Measurements from ENCODE around the gene PLB1.
"Not testable (repeated sequence)": the region's sequence is repeated elsewhere in the genome, so short reads cannot be mapped to it uniquely, and the experiment has no call there.

Gene PLB1

DNA sequence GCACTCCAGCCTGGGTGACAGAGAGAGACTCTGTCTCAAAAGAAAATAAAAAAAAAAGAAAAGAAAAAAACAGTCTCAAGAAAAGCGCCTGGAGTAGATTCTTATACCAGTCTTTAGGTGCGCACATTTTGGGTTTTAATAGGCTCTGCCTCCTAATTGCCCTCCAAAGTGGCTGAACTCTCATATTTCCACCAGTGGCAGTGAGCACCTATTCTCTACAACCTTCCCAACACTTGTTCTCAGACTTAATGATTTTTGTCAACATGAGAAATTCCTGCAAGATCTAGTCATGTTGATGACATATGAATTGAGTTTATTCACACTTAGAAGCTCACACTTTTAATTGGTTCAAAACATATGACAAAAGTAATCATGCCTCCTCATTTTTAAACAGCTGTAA lies 39.0 kb downstream of the PLB1 start:
- DNase-seq, result no peak

DNA sequence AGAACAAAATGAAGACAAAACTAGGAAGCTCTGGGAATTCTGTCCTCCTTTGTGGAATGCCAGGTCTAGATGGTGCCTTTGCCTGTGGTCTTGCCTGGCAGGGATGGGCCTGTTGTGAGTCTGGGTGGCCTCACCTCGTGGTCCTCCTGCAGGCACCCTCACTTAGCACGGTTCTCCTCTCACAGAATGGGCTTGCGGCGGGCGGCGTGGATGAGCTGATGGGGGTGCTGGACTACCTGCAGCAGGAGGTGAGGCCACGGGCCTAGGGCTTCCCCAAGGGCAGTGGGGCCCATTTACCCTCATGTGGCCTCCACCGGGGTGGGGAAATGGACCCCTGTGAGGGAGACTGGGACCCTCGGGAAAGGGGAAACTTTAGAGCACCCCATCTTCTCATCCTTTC lies 42.3 kb downstream of the PLB1 start:
- DNase-seq, result no peak

DNA sequence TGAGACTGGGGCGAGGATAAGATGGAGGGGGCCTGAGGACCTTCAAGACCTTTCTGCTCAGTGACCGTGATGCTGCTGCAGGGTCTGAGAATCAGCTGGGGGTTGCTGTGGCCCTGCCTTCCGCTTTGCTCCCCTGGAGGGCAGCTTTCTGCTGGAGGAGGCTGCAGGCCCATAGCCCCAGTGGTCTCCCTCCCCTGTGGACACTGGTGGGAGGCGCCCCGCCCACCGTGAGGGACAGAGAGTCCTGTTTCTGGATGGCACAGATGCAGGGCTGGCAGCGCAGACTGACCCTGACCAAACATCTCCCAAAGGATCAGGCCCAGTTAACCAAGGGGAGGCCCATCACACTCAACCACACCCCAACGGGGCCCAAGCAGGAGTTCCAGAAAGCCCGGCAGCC lies 42.8 kb downstream of the PLB1 start:
- DNase-seq, result no peak

DNA sequence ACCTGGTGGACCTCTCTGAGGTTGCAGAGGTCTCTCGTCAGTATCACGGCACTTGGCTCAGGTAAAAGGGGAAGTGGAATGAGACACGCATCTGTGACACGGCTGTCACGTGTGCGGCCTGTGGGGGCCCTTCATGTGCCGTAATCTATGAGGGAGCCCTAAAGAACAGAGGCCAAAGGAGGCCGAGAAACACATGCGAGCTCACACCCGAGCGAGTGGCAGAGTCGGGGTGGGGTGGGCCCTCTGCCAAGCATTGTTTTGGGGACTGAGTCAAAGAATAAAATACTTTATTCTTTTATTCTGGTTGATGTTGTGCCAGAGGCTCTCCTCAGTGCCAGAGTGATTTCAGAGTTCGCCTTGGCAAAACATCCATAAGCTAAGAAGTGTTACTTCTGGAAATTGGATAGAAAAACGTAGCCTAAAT lies 43.3 kb downstream of the PLB1 start:
- DNase-seq, result no peak

DNA sequence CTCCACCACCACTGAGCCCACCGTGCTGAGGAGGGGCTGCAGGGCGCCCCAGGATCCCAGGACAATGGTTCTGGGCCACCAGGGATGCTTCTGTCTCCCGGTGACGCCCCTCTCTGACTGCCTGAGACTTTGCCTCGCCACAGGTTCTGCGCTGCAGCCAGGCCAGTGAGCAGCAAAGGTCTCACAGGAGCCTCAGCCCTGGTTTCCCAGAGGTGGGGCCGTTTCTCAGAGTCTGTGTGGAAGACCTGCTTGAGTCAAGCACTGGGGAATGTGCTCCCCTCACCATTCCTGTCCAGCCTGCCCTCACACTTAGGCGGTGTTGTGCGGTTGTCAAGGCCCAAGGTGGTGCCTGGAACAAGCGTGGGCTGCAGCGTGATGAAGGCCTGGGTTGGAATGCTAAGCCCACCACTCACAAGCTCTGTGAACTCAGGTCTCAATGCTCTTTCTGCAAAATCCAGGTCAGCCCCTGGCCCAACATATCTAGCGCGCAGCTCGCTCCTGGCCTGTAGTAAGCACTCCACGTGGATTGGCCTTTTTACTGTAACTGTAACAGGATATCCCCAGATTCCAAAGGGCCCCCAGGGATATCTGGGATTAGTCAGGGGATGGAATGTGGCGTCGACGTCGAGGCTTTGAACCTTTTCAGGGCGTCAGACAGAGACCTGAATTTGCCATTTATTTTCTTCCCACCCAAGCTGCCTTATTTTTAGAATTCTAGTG lies 47.6 kb downstream of the PLB1 start:
- no peak for DNase-seq

DNA sequence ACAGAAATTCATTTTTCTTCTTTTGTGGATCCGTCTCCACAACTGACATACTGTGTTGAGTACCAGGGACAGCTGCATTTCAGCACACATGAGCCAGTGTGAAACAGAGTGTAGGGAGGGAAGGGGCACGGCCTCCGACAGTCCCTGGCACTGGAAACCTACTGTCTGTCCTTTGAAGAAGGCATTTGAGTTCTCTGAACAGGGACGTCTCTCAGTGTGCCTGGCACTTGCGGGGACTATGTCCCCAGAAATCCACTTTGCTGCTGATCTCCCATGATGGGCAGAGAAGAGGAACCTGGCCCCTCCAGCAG lies 48.1 kb downstream of the PLB1 start:
- no peak for DNase-seq

DNA sequence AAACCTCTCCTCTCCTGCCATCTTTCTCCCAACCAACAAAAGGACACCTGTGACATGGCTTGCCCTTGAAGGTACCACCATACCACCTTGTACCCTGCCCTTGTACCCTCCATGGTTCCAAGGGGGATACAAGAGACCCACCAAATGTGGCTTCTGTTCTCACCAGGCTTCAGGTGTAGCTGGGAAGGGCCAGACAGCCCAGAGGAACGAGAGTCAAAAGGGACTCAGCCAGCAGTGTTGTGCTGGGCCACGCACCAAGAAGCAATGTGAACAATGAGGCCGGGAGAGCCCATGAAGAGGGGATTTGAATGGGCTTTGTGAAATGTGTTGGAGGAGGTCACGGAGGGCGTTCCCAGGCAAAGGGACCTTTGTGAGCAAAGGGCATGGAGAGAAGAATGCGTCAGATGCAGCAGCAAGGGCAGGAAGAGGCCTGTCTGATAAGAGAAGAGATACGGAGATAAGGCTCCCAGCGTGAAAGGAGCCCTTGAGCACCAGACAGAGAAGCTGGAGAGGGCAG lies 48.6 kb downstream of the PLB1 start:
- no peak for DNase-seq

DNA sequence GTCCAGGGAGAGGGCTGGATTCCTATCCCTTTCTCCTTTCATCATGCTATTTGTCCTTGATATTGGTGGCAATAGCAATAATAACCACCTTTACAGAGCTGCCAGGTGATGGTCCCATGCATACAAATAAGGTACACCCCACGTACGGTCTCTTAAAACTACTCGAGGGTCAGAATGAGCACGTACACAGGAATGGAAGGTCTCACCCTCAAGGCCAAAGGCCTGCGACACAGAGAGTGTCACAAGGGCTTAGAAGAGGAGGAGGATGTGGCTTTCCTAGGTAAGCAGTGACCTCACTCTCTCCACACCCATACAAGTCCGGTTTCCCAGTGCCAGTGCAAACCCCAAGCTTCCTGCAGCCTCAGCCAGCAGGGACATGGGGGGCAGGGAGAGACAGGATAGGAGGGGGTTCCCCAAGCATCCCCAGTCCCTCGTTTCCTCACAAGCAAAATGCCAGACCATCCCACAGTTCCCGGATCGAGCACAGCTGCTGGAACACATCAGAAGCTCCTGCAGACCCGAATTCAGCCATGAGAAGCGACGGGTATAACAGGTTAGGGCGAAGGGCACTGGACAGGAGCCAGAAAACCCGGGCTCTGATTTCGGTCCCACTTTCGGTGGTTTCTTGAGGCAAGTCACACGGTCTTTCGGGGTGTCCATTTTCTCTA lies 49.2 kb downstream of the PLB1 start:
- DNase-seq, result no peak

DNA sequence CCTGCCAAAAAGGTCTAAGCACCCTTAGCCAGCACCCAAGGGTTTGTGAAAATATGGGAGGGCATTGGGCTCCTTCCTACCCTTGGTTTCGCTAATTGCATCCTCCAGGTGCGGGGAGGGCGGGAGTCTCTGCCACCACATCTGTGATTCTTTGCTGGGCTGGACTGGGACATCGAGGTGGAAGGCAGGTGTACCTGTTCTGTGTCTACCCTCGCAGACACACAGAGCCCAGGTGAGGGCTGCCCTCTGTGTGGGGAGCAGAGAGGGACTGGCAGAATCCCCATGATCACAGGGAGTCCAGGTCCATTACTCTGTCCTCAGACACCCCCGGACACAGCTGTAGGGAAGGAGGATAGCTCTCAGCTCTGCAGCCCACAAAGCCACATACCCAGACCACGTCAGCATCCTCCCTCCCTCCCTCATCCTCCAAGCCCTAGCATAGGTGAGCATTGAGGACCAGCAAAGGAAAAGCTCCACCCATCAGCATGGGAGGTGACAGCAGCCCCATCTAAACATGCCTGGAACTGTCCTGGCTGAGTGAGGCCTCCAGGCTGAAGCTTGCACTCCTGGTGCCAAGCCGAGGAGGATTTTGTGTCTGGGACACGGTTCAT lies 49.8 kb downstream of the PLB1 start:
- no peak for DNase-seq

DNA sequence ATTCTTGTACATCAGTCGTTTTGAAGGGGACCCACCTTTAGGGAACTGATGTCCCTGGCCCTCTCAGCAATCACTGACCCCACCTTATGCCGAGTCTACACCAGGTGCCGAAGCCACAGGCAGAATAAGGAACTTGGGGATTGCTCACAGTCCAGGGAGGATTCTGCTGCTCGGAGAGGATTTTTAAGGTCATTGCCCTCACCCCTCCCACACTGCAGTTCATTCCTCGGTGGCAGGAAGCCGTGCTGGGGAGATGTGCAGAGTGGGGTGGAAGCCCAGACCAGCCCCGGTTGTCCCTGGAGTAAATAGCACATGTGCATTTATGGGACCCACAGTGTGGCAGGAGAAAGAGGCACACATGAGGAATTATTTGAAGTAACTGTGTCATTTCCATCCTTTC lies 50.4 kb downstream of the PLB1 start:
- DNase-seq, result no peak

DNA sequence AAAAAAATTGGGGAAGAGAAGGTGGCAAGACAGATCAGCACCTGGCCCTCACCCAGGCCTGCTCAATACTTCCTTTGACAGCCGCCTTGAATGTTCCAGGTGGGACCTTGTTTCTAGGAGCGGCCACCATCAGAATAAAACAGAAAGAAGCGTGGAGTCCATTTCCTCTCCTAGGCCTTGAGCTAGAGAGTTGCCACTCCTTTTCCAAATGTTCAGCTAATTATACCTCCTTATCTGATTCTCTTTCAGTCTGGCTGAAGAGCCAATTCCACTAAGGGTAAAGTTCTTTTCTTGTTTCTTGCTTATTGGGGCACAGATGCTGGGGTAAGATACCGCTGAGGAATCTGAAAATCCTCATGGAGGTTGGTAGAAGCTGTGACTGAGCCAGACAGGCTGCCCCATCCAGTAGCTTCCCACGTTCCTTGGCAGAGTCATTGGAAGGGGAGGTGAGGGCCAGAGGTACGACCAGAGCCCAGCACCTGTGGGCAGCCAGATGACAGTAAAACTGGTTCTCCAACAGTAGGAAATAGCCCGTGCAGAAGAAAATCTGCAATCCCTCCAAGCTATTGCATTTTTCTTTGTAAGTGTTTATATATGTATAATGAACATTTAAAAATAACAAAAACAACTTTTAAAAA lies 51.5 kb downstream of the PLB1 start:
- no peak for DNase-seq

DNA sequence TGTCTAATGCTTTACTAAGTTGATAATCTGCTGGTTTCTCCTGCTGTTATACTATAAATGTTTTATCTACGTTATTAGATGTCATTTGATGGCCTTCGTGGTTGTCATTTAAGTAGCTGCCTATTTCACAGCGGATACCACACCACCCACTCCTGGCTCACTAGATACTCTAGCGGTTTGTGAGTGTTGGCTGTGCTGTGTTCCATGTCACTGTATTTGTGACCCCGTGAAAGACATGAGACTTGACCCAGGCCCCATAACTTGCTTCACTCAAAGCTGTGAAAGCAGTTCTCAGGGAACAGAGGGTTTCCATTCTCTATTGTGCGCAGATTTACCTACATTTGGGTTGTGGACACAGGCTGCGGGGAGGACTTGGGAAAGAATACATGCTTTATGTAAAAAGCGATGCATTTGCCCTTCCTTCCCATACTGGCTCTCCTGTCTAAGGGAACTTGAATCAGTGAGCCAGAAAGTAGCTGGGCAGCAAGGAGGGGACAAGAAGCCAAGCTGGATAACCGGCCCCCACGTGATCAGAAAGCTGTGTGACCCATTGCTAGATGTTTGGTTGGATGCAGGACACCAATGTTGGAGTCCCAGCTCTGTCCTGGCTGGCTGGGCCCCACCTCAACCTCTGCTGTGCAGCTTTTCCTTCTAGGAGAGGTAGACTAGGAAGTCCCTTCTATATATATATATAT lies 52.2 kb downstream of the PLB1 start:
- no peak for DNase-seq

DNA sequence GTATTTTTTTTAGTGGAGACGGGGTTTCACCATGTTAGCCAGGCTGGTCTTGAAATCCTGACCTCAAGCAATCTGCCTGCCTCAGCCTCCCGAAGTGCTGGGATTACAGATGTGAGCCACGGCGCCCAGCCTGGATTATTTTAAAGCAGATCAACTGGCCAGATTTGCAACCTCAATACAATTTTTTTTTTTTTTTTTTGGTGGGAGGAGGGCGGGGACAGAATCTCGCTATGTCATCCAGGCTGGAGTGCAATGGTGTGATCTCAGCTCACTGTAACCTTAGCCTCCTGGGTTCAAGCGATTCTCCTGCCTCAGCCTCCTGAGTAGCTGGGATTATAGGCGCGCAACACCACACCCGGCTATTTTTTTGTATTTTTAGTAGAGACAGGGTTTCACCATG lies 54.5 kb downstream of the PLB1 start:
- DNase-seq, result not testable (repeated sequence)

DNA sequence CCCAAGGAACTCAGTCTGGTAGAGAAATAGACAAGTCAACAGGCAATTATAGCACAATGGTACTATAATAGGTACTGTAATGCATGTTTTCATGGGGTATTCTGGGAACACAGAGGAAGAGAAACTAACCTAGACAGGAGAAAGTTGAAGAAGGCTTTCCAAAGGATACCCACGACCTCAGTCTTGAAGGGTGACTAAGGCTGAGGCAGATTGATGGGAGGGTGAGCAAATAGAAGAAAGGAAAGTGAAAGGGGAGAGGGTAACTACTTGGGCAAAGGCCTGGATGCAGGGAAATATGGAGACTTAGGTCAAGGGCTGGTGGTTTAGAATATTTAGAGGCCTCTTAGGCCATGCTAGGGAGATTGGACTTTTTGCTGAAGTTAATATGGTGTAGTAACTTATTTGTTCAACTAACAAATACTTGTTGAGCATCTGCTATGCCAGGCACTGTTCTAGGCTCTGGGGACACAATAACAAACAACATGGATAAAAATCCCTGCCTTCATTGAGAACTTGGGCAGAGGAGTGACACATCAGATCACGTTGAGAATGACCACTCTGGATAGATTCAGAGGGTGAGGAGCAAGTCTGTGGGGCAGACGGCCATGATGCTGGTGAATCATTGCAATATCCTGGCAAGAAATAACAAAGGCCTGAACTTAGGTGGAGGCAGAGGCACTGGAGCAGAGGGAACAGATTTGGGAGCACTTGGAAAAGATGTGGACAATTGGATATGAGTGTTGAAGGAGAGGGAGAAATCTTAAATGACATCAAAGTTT lies 56.4 kb downstream of the PLB1 start:
- DNase-seq, result no peak

DNA sequence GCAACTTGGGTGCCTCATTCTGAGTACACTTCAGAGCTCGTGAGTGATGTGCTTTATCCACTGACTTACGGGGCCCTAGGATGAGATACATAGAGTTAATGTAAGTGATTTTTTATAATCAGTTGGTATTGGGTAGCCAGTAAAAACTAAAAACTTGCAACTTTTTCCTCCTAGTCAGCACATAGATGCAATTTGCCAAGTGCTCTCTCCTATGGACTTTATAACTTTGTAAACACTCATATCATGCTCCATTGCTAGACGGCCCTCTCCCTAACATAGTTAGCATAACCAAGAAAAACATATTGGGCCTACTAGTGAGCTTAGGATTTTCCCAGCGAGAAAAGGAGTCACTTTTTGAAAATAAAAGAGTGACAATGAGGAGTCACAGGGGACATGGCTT lies 60.4 kb downstream of the PLB1 start:
- no peak for DNase-seq

DNA sequence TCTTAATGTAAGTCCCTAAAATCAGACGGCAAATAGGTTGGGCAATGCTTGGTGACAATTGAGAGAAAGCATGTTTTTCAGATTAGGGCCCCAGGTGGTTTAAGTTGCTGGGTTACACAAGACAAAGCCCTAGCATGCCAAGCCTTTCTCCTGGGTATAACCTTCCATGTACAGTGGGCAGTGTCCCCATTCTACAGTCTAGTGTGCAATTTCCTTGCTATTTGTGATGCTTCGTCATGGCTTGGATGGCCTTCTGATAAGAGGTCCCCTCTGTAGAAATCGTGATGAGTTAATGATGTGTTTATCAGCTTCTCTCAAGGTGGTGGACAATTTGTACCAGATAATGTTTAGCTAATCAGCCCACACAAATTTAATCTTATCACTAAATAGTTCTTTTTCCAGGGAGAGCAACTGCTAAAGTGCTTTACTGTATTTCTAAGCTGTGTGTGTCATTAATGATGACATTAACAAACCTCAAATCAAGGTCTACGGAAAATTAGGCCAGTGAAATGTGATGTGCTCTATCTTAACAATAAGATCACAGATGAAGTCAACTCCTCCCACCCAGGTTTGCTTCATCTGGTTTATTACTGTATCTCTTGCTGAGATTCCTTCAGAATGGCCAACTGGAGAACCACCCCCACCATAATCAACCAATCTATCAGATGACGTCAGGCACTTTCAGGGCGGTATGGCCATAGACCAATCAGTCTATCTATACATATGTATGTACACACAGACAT lies 61.7 kb downstream of the PLB1 start:
- DNase-seq, result no peak

DNA sequence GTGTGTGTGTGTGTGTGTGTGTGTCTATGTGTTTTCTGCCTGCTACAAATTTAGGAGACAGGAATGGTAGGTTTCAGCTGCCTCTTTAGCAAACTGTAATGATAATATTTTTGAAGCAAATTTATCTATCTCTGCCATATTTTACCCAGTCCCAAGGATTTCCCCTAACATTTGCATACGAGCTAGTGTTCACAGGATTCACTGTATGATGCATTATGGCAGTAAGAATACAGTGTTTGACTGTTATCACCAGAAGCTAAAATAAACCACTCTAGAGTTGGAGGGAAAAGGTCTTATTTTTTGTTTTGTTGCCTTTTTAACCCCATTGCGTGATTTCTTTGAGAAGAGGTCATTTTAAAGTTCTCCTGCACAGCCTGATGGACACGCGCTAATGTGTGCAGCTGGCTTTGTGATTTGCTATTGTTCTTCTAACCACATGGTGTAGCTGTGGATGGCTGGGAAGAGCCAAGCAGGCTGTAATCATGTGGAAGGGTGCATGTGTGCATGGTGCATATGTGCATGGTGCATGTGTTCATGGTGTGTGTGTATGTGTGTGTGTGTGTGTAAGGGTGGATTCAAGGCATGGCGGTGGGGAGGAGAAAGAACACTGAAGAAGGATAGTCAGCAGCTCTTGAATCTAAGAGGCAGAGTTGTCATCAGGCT lies 62.4 kb downstream of the PLB1 start:
- DNase-seq, result no peak

DNA sequence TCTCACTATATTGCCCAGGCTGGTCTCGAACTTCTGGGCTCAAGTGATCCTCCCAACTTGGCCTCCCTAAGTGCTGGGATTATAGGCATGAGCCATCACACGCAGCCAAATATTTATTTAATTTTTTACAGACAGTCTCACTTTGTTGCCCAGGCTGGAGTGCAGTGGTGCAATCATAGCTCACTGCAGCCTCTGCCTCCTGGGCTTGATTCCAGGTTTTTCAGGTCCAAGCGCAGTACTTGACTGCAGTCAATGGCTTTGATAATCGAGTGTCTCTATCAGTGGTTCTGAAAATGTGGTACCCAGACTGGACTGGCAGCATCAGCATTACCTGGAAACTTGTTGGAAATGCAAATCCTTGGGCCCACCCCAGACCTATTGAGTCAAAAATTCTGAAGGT lies 63.1 kb downstream of the PLB1 start:
- no peak for DNase-seq

DNA sequence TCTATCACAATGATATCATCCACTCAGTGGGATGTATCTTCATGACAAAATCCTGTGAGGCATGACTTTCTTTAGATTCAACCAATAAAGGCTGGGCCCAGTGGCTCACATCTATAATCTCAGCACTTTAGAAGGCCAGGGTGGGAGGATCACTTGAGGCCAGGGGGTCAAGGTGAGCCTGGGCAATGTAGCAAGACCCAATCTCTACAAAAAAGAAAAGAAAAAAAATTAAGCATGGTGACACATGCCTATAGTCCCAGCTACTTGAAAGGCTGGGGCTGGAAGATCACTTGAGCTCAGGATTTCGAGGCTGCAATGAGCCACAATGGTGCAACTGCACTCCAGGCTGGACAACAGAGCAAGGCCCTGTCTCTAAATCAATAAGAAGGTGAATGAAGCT lies 68.0 kb downstream of the PLB1 start:
- no peak for DNase-seq

DNA sequence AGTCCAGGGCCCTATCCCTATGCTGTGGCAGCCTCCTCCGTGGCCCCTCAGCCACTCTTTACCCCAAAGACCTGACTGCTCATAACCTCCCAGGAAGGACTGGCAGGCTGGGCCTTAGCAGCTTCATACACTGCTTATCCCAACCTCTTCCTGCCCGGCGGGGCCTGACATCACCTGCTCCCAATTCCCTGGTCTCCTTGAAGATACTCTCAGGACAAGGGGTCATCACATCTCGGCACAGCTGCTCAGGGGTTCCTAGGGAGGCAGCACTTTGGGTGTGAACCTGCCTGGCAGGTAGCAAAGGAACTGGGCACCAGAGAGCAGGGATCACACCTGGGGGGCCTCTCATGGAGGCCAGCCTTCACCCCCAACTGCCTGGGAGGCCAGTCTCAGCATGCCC lies 68.5 kb downstream of the PLB1 start:
- no peak for DNase-seq

DNA sequence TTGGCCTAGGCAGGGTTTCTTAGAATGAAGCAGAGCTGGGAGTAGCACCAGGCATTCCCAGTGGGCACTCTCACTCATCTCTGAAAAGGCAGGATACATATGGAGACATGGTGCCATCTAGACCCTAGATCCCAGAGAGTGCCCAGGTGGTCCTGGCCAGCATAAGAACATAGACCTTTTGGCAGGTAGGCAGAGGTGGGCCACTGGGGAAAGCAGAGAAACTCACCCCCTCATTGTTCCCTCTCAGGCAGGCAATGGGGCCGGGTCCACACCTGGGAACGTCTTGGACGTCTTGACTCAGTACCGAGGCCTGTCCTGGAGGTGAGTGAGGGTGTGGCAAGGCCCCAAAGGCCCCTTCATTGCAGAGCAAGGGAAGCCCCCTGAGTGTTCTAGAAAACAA lies 69.2 kb downstream of the PLB1 start:
- no peak for DNase-seq
